ENCODE measurements around the gene SUPT16H. TPM values are rescaled to one million over a fixed set of nuclear protein-coding genes. Genes with fewer than 3 reads are reported as not detected.

SUPT16H gene
- total and polyA plus RNA-seq, 2 of the 8 experiments (the other 6 are each of a cell fraction or from before 2014, with no cell fraction given) = 138 to 201 TPM

DNA sequence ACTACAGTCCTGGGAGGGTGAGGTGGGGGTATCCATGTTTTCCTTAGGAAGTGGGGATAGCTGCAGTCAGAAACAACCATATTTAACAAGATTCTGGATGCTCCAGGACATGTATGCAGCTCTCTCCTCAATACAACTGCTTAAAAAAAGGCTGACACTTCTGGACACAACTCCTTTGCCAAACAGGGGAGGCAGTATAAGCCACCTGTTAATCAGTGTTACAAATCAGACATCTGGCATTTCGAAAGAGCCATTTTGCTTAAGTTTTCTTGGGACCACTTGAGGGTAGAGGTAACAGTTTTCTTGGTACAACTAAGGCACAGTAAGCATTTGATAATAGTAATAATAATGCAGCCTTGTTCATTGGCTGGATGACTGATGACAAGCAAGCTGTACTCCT is 56.8 kb downstream of the SUPT16H start:
- 89% methylated on average over 1 of the region's 1 CpG; no CpG with 5 or more reads in 1 of the 2 experiments for WGBS, 2 experiments (ENCODE audit: extremely low coverage in 1 of 2, insufficient coverage in 1 of 2, insufficient read length in 1 of 2, insufficient replicate concordance in 2 of 2, low coverage in 1 of 2, low lambda C conversion rate in 2 of 2, missing lambda C conversion rate in 1 of 2)
- no peak overlapping the region for H3K4me3 ChIP-seq (ENCODE audit: extremely low read depth in 1 of 4, insufficient read depth in 2 of 4, low read depth in 3 of 4, low read length in 4 of 4)

More for the DNA sequence above, 56.8 kb downstream of the SUPT16H start:
- TF ChIP-seq RAD21 (IDR thresholded peaks at IDR 0.05 in 1 of 2, conservative IDR thresholded peaks at IDR 0.05 in 1 of 2; ENCODE audit: low read depth in 2 of 2, low read length in 2 of 2) = peak; percentile 27 to 33; a peak in 2 of 4 replicates
- TF ChIP-seq NANOG (IDR thresholded peaks at IDR 0.05; ENCODE audit: insufficient read depth, low read depth, low read length, poor library complexity, severe bottlenecking) = no peak
- TF ChIP-seq TEAD4 (IDR thresholded peaks at IDR 0.05; ENCODE audit: low read depth, low read length) = no peak
- TF ChIP-seq CBX8 (IDR thresholded peaks at IDR 0.05; ENCODE audit: borderline replicate concordance, low read depth, low read length) = no peak
- no peak for TF ChIP-seq GTF2F1 (IDR thresholded peaks at IDR 0.05; ENCODE audit: borderline replicate concordance, low read depth, low read length)
- TF ChIP-seq CTCF (IDR thresholded peaks at IDR 0.05; ENCODE audit: control extremely low read depth in 1 of 3, insufficient read depth in 1 of 3, low read depth in 1 of 3, low read length in 3 of 3) = peak in 1 of 3 experiments; percentile 31; a peak in 1 of 4 replicates
- H3K9ac ChIP-seq (replicated peaks in 1 of 4; ENCODE audit: extremely low read depth in 1 of 4, low read depth in 3 of 4, low read length in 3 of 4) = no peak overlapping the region
- no peak overlapping the region for H2AK5ac ChIP-seq (ENCODE audit: low read depth, low read length)
- no peaks in the 10 kb centered on the region for H3K36me3 ChIP-seq (ENCODE audit: control insufficient read depth in 2 of 4, insufficient read depth in 4 of 4, low read length in 3 of 4)
- H4K8ac ChIP-seq (ENCODE audit: extremely low read depth, insufficient read depth, low read length) = no peak overlapping the region
- no peak overlapping the region for H4K91ac ChIP-seq (replicated peaks; ENCODE audit: insufficient read length, low read length)
- H3K4me1 ChIP-seq (replicated peaks in 1 of 4; ENCODE audit: control insufficient read depth in 3 of 4, insufficient read depth in 4 of 4, low read length in 3 of 4) = no peaks in the 10 kb centered on the region
- H2BK5ac ChIP-seq (ENCODE audit: low read depth, low read length) = no peak overlapping the region
- H3K14ac ChIP-seq (ENCODE audit: insufficient read length) = no peak overlapping the region
- no peak overlapping the region for H2BK15ac ChIP-seq (ENCODE audit: low read length)
- H3K23ac ChIP-seq (ENCODE audit: insufficient read length) = no peak overlapping the region
- no peaks in the 10 kb centered on the region for H3K79me1 ChIP-seq (ENCODE audit: low read depth, low read length)
- no peak overlapping the region for H2BK120ac ChIP-seq (replicated peaks; ENCODE audit: low read depth, low read length)
- DNase-seq (ENCODE audit: low read depth in 1 of 2, low spot score in 2 of 2) (no peak), FAIRE-seq (no peak)
- H4K5ac ChIP-seq (ENCODE audit: insufficient read length, low read depth, low read length) = no peak overlapping the region
- no peak overlapping the region for H2BK20ac ChIP-seq (ENCODE audit: low read length)
- no peaks in the 10 kb centered on the region for H3K9me3 ChIP-seq (ENCODE audit: insufficient read depth in 2 of 2, low read depth in 1 of 2, low read length in 1 of 2)
- POLR2A ChIA-PET (ENCODE audit: partially characterized antibody) = interaction anchor here (1.7 to 2.6 kb wide), 3 partner anchors 18 to 71 kb away, joined by 5 to 11 read pairs (median 7); no protein-coding TSS in a partner anchor
- no peaks in the 10 kb centered on the region for H3K79me2 ChIP-seq (ENCODE audit: control insufficient read depth in 1 of 2, insufficient read depth in 2 of 2, low read length in 2 of 2)
- CTCF ChIA-PET (ENCODE audit: partially characterized antibody) = interaction anchor here (0.6 to 2.5 kb wide), 8 partner anchors 8 to 350 kb away, joined by 3 to 10 read pairs (median 4); no protein-coding TSS in a partner anchor
- no peak overlapping the region for H3K4me2 ChIP-seq (ENCODE audit: insufficient read depth in 1 of 2, low read depth in 2 of 2, low read length in 2 of 2)
- H3K27me3 ChIP-seq (replicated peaks in 1 of 4; ENCODE audit: control insufficient read depth in 3 of 4, extremely low read depth in 1 of 4, insufficient read depth in 3 of 4, low read length in 3 of 4) = no peaks in the 10 kb centered on the region
- H2AFZ ChIP-seq (ENCODE audit: low read length) = no peak overlapping the region
- H2BK12ac ChIP-seq (ENCODE audit: low read depth, low read length) = no peak overlapping the region
- H3K56ac ChIP-seq (replicated peaks; ENCODE audit: insufficient read length, low read depth, low read length) = no peak overlapping the region
- H4K20me1 ChIP-seq (replicated peaks in 1 of 2; ENCODE audit: control insufficient read depth in 1 of 2, insufficient read depth in 2 of 2, low read length in 2 of 2) = no peaks in the 10 kb centered on the region
- H3K4ac ChIP-seq (replicated peaks; ENCODE audit: insufficient read length, low read depth, low read length) = no peak overlapping the region
- H3K23me2 ChIP-seq (ENCODE audit: low read depth, low read length) = no peaks in the 10 kb centered on the region
- H3K27ac ChIP-seq (ENCODE audit: low read depth, low read length) = no peak overlapping the region
- H3K18ac ChIP-seq (ENCODE audit: extremely low read depth, low read length) = no peak overlapping the region
